GM18520 (cell line): Measurements from ENCODE around the gene E2F1.
"Not testable (repeated sequence)": the region's sequence is repeated elsewhere in the genome, so short reads cannot be mapped to it uniquely, and the experiment has no call there.

Experiments used
- ATAC-seq: cut with Tn5 transposase; IDR thresholded peaks from one replicate; pipeline ENCODE4 v1.9.1; 2021; ENCODE audit not compliant: unreplicated experiment

Gene E2F1

DNA sequence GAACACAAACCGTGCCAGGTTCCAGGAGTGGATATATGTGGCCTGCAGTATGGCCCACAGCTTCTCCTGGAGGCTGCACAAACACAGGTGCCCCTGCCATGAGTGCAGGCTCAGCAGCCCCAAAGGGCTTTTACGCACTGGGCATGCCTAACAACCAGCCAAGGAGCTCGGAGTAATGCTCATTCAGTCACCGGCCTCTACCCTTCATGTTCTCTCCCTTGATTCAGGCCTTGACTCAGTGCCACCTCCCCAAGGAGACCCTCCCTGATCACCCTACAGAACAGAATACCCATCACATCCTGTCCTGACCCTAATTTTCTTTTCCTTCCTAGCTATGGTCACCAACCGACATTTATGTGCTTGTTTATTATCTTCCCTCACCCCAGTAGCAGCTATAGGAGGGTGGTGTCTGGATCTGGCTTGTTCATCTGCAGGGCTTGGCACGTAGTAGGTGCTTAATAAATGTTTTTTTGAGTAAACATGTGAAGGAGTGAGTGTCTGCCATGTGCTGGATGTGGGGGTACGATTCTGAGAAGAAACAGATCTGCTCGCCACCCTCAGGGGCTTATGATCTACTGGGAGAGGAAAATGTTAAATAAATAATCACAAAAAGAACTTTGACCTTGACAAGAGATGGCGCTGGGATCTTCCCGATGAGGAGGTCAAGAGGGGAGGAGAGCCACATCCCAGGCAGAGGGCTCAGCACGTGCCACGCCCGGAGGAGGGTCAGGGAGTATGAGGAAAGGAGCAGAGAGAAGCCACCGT lies 24.7 kb upstream of the E2F1 start:
- no peak for ATAC-seq

DNA sequence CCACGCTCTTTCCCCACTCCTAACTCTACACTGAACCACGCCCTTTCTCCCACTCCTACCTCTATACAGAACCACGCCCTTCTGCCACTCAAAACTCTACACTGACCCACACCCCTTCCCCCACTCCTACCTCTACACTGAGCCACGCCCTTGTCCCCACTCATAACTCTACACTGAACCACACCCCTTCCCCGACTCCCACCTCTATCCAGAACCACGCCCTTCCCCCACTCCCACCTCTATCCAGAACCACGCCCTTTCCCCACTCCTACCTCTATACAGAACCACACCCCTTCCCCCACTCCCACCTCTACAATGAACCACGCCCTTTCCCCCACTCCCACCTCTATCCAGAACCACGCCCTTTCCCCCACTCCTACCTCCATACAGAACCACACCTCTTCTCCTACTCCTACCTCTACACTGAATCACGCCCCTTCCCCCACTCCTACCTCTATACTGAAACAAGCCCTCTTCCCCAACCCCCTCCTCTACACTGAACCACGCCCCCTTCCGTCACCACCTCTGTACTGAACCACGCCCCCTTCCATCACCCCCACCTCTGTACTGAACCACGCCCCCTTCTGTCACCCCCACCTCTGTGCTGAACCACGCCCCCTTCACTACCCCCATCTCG lies 23.8 kb upstream of the E2F1 start:
- no peak for ATAC-seq

DNA sequence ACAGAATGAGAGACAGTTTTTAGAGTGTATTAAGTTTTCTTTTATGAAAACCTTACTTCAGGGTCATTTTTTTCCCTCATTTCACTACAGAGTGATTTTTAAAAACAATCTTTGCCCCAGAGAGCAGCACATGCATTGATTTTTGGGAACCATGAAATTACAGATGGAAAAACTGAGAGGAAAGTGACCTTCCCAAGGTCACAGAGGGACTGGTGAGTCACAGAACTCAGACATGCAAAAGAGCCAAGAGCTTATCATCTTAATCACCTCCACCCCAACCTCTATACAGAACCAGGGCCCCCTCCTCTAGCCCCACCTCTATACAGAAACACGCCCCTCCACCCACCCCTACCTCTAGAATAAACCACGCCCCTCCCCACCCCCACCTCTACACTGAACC lies 23.2 kb upstream of the E2F1 start:
- ATAC-seq = no peak

DNA sequence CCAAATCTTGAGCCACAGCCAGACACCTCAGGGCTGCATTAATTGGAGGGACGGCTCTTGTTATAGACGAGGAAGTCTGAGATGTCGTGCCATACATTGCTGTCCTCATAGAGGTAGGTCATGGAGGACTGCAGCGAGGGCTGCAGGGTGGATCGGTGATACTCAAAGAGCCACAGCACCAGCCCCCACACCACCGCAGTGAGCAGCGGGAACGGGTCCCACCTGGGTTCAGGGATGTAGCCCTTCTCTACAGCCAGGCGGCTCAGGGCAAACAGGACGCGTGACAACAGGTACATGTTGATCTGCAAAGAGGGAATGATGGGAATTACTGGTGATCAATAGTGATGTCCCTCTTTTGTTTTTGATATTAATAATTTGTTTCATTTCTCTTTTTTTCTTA lies 21.5 kb upstream of the E2F1 start:
- no peak for ATAC-seq

DNA sequence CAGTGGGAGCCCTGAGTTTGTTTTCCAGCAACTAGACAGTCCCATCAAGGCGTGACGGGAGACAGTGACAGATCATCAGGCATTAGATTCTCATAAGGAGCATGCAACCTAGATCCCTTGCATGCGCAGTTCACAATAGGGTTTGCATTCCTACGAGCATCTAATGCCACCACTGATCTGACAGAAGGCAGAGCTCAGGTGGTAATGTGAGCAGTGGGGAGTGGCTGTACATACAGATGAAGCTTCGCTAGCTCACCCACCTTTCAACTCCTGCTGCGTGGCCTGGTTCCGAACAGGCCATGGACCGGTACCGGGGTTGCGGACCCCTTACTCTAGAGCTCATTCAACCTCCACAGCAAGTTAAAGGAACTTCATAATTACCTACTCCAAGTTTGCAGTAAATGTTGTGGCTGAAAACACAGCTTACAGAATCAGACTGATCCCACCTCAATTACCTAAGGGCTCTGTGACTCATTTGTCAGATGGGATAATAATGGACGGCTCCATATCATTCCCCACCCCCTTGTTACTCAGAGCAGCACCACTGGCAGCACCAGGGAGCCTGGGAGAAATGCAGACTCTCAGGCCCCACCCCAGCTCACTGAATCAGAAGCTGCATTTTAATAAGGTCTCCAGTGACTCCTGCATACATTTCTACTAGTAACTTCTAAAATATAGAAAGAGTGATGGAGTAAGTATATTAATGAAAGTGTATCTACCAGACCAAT lies 18.2 kb upstream of the E2F1 start:
- ATAC-seq = no peak

DNA sequence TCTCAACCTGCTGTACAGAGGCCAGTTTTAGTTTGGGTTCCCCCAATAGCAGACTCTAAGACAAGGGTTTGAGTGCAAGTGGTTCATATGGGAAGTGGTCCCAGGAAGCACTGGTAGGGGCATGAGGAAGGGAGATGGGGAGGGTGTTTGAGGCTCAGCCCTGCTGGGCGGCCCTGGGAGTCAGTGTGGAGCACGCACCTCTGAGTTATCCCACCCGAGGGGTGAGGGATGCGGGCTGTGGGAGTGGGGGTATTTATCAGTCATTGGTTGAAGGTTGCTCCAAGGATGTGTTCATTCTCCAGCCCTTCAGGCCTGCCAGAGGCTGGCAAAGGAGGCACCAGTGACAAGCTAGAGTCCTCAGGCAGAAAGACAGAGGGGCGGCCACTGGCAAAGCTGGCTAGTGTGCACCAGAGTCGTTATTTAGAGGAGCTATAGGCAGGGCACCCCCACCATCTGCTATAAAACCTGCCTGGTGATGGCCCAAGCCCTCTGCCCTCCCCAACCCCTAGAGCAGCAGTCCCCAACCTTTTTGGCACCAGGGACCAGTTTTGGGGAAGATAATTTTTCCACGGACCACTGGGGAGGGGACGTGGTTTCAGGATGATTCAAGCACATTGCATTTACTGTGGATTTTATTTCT lies 17.4 kb upstream of the E2F1 start:
- no peak for ATAC-seq

DNA sequence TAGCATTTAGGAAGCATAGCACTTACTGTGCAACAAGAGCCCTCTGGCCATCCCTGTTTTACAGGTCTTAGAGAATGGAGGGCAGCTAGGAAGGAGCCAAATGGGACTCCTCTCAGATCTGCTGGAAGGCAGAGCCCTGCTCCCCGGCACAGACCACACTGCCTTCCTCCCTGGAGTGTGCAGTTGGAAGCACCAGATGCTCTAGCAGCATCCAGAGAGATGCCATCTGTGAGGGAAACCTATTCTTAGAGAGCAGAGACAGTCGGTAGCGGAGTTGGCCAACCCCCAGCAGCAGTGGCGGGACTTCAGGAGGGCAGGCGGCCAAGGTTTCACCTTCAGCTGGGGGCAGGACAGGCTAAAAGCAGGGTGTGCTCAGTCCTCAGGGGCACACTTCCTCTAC lies 16.7 kb upstream of the E2F1 start:
- ATAC-seq = no peak

DNA sequence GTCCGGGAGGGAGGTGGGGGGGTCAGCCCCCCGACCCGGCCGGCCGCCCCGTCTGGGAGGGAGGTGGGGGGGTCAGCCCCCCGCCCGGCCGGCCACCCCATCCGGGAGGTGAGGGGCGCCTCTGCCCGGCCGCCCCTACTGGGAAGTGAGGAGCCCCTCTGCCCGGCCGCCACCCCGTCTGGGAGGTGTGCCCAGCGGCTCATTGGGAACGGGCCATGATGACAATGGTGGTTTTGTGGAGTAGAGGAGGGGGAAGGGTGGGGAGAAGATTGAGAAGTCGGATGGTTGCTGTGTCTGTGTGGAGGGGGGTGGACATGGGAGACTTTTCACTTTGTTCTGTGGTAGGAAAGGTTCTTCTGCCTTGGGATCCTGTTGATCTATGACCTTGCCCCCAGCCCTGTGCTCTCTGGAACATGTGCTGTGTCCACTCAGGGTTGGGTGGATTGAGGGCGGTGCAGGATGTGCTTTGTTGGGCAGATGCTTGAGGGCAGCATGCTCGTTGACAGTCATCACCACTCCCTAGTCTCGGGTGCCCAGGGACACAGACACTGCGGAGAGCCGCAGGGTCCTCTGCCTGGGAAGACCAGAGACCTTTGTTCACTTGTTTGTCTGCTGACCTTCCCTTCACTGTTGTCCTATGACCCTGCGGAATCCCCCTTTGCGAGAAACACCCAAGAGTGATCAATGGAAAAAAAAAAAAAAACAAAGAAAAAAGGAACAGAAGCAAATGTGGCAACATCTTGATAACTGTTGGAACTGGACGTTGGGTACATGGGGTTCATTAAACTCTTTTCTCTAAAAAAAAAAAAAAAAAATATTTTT lies 15.7 kb upstream of the E2F1 start:
- no peak for ATAC-seq

DNA sequence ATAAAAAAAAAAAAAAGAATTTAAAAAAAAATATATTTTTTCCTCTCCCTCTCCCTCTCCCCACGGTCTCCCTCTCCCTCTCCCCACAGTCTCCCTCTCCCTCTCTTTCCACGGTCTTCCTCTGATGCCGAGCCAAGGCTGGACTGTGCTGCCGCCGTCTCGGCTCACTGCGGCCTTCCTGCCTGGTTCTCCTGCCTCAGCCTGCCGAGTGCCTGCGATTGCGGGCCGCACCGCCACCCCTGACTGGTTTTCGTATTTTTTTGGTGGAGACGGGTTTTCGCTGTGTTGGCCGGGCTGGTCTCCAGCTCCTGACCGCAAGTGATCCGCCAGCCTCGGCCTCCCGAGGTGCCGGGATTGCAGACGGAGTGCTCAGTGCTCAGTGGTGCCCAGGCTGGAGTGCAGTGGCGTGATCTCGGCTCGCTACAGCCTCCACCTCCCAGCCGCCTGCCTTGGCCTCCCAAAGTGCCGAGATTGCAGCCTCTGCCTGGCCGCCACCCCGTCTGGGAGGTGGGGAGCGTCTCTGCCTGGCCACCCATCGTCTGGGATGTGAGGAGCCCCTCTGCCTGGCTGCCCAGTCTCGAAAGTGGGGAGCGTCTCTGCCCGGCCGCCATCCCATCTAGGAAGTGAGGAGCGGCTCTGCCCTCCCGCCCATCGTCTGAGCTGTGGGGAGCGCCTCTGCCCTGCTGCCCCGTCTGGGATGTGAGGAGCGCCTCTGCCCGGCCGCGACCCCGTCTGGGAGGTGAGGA lies 14.7 kb upstream of the E2F1 start:
- not testable (repeated sequence) for ATAC-seq

DNA sequence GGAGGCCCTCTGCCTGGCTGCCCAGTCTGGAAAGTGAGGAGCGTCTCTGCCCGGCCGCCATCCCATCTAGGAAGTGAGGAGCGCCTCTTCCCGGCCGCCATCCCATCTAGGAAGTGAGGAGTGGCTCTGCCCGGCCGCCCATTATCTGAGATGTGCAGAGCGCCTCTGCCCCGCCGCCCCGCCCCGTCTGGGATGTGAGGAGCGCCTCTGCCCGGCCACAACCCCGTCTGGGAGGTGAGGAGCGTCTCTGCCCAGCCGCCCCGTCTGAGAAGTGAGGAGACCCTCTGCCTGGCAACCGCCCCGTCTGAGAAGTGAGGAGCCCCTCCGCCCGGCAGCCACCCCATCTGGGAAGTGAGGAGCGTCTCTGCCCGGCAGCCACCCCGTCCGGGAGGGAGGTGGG lies 12.8 kb upstream of the E2F1 start:
- not testable (repeated sequence) for ATAC-seq

DNA sequence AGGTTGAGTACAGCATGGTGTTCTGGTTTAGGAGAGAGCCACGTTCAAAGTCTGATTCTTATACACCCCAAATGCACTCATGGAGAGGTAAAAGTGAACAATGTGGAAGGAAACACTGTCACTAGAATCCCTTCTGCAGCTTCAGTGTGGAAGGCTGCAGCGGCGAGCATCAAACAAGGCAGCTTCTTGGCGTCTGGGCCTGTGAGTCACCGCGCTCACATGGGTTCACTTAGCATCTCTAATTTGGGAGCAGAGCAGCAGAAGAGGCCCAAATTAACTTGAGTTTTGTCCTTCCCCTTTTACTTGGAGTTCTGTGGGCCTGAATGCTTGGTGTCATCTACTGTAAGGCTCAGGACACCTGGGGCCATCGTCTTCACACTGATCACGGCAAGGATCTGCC lies 10.9 kb upstream of the E2F1 start:
- no peak for ATAC-seq

DNA sequence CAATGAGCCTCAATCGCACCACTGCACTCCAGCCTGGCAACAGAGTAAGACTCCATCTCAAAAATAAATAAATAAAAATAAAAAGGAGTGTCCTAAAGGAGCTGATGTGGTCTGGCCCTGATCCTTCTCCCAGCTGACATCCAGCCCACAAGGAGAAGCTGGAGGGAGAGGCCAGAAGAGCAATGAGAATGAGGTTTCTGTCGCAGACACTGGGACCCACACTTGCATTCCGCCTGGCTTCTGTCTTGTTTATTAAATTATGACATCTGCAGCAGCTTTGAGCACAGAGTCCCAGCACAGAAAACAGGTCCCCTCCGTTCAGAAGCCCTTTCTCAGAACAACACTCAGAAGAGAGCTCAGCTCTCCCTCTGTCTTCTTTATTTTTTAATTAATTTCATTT lies 10.3 kb upstream of the E2F1 start:
- no peak for ATAC-seq

DNA sequence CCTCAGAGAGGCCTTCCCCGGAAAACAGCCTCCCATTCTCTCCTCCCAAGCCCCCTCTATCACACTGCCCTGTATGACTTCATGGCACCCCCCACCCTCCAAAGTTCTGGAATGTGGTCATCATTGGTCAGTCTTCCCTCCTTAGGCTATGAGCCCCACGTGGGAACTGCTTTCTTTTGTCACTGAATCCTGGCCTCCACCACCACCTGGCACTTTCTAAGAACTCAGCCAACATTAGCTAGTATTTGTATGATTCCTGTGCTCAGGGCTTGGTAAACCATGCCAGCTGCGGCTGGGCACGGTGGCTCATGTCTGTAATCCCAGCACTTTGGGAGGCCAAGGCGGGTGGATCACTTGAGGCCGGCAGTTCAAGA lies 8.4 kb upstream of the E2F1 start:
- no peak for ATAC-seq

DNA sequence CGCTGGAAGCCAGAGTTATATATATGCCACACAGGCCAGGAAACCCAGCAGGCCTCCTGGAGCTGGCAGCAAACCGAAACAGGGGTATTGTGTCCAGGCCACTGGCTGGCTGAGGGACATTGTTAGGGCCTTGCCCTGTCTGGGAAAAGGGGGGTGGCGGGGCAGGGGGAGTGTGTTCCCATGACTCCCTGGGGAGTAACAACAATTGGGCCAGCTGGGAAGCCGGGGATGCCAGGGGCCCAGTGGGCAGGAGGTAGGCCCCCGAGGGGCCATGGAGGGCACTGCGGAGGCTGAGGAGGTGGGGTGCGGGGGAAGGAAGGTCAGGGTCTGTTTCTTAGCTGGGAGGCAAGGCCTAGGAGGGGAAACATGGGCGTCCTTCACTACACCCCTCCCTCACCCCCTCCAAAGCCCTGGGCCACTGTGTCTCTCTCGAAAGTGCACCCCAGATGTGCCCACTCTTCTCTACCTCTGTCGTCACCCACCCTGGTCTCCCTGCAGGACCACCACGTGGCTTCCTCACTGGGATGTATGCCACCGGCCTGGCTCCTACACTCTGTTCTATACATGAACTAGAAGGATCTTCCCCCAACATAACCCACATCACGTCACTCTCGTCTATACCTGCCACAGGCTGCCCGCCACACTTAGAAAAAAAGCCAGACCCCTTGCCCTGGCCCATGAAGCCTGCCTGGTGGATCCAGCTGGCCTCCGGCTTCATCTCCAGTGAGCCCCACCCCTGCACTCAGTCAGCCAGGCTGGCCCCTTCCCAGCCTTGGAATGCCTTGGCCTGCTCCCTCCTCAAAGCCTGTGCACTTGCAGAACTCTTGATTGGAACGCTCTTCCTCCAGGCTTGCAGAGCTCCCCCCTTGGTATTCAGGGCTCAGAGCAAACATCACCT lies 7.8 kb upstream of the E2F1 start:
- no peak for ATAC-seq

DNA sequence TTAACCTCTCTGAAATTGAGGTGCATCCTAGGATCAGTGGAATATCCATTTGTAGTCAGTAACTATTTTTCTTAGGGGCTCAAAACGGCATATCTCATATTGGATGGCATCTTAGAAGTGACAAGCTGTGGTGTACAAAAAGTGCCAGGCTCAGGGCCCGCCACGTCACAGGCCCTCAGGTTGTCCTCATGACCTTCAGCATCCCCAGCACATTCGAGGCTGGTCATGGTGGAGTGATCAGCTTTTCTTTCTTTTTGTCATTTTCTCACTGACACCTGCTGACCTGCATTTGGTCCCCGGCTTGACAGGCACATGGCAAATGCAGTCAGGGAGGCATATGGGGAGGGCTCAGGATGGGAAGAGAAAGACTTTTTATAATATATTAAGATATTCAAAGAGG lies 7.1 kb upstream of the E2F1 start:
- ATAC-seq = no peak

DNA sequence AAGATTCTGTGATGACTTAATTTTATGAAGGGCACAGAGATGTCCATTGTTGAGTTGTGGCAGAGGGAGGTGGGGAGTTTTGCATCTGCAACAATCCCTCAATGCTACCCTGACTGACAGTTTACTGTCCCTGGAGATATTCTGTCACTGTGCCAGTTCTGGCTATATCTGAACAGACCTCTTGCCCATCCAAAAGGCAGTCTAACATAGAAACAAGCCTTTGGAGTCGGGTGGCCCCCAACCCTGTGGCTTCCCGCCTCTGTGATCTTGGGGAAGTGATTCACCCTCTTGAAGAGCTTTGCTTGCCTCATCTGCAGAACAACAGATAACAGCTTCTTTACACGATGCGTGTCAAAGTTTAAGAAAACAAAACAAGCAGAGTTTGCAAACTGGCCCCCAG lies 3.8 kb upstream of the E2F1 start:
- ATAC-seq = no peak

DNA sequence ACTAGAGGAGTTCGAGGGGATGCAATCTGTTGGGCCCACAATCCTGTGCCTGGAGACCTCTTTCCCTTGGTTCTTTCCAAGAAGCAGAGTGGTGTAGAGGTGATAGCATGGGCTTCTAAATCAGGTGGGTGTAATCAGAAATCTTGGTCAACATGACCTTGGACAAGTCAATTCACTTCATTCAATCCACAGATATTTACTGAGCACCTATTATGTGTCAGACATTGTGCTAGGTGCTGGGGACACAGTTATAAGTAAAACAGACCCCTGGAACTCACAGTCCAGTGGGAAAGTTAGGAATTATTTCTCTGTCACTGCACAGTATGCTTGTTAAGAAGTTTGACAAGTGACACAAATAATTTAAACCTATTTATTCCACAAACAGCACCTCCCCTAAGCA lies 3.3 kb upstream of the E2F1 start:
- no peak for ATAC-seq

DNA sequence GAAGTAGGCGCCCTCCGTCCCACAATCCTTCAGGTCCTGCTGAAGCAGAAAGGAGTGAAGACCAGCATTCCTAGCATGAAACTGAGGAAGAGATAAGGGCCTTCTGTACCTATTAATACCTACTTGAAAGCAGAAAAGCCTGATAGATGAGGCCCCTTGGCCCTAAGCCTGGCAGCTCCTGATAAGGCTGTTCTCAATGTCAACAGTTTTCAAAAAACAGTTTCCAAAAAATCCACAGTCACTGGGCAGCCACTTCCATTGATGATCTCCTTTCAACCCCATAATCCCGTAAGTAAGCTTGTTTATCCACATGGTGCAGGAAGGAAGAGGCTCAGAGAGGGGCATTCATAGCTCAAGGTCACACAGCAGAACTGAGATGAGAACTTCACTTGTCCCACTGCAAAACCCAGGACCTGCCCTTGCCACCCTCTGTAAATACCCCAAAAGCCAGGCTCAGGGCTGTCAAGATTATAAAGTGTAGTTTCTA lies 2.8 kb upstream of the E2F1 start:
- no peak for ATAC-seq
